Activated B cell treated with CpG ODN at 0.5 μM for 24 hours (primary cell): ENCODE results near the gene EYS. TPM values are rescaled to one million over a fixed set of nuclear protein-coding genes. Genes with fewer than 3 reads are reported as not detected.

Experiments used
- ATAC-seq: fragments of 200-7000 bp; cut with Tn5 transposase; one replicate; pipeline ENCODE4 v1.10.0; 2021; ENCODE audit warnings: low read depth, mild to moderate bottlenecking, moderate library complexity
- CTCF ChIA-PET: fragments of 350-600 bp; sonication (Branson Sonifier 250); formaldehyde crosslinking; loops from one replicate; lab custom pipeline; 2021; ENCODE audit warnings: antibody characterized with exemption; lab: Charles Lee
- POLR2A ChIA-PET: fragments of 350-600 bp; sonication (Branson Sonifier 250); formaldehyde crosslinking; loops from one replicate; lab custom pipeline; 2021; ENCODE audit warnings: antibody characterized with exemption; lab: Charles Lee
- DNase-seq: peaks from one replicate; pipeline ENCODE4 v3.0.0; 2022
- H3K27ac Mint-ChIP-seq: one replicate; pipeline ENCODE4 v1.8.0; 2020; ENCODE audit warnings: mixed read lengths
- H3K27me3 Mint-ChIP-seq: one replicate; pipeline ENCODE4 v1.8.0; 2021; ENCODE audit warnings: mixed read lengths
- H3K36me3 Mint-ChIP-seq: one replicate; pipeline ENCODE4 v1.8.0; 2021; ENCODE audit warnings: low read depth, mixed read lengths
- H3K4me1 Mint-ChIP-seq: one replicate; pipeline ENCODE4 v1.8.0; 2021; ENCODE audit warnings: mixed read lengths
- H3K4me3 Mint-ChIP-seq: one replicate; pipeline ENCODE4 v1.8.0; 2020; ENCODE audit warnings: mild to moderate bottlenecking, mixed read lengths
- H3K9me3 Mint-ChIP-seq: one replicate; pipeline ENCODE4 v1.8.0; 2020; ENCODE audit warnings: mixed read lengths
- CTCF ChIP-seq: fragments of 200-600 bp; IDR thresholded peaks from one replicate; pipeline ENCODE4 v1.8.0; 2022; ENCODE audit warnings: antibody characterized with exemption, mild to moderate bottlenecking
- intact Hi-C: fragments of 100-400 bp; cut with micrococcal nuclease; formaldehyde crosslinking; loops from one replicate; pipeline ENCODE4 v1.15.1; 2024
- total RNA-seq: library from RNA; stranded (reverse); gene quantifications from 2 replicates; pipeline ENCODE4 v1.2.3, GENCODE V29; 2022

The EYS gene
- total RNA-seq, 1 donor from 2014 or later = not detected

- Mint-ChIP-seq H3K9me3 (peaks cover 4% of the 10 kb centered on the region), H3K4me1 (no peaks in the 10 kb centered on the region), H3K27ac (no peak overlapping the region), H3K36me3 (no peaks in the 10 kb centered on the region), H3K4me3 (no peak overlapping the region), H3K27me3 (no peaks in the 10 kb centered on the region)
- no peak for DNase-seq
- ATAC-seq = no peak
- ChIA-PET CTCF (no interaction called here), POLR2A (no interaction called here)
- no peak for TF ChIP-seq CTCF
- intact Hi-C loops = no loop called here
Observed at GRCh38 chr6:64280569-64280968, 1426.5 kb downstream of the EYS start.

- Mint-ChIP-seq H3K9me3 (no peaks in the 10 kb centered on the region), H3K36me3 (no peaks in the 10 kb centered on the region), H3K27me3 (no peaks in the 10 kb centered on the region), H3K4me1 (no peaks in the 10 kb centered on the region), H3K4me3 (no peak overlapping the region), H3K27ac (no peak overlapping the region)
- ChIA-PET CTCF (no interaction called here), POLR2A (no interaction called here)
- no peak for TF ChIP-seq CTCF
- no peak for ATAC-seq
- intact Hi-C loops = no loop called here
- no peak for DNase-seq
Observed at GRCh38 chr6:64270083-64270482, 1436.9 kb downstream of the EYS start.

- no peak for ATAC-seq
Observed at GRCh38 chr6:64266351-64266821, 1440.6 kb downstream of the EYS start.

GRCh38 chr6:64263778-64264177 is 1443.2 kb downstream of the EYS start:
- H3K4me3 Mint-ChIP-seq = no peak overlapping the region
- TF ChIP-seq CTCF = no peak
- intact Hi-C loops = no loop called here
- ChIA-PET CTCF (no interaction called here), POLR2A (no interaction called here)
- no peak overlapping the region for H3K27ac Mint-ChIP-seq
- H3K9me3 Mint-ChIP-seq = peaks cover 5% of the 10 kb centered on the region
- DNase-seq (no peak), ATAC-seq (no peak)
- H3K27me3 Mint-ChIP-seq = no peaks in the 10 kb centered on the region
- H3K4me1 Mint-ChIP-seq = no peaks in the 10 kb centered on the region
- no peaks in the 10 kb centered on the region for H3K36me3 Mint-ChIP-seq

More at GRCh38 chr6:64266351-64266821, 1440.6 kb downstream of the EYS start:
- H3K4me3 Mint-ChIP-seq = no peak overlapping the region
- H3K36me3 Mint-ChIP-seq = no peaks in the 10 kb centered on the region
- intact Hi-C loops = no loop called here
- ChIA-PET CTCF (no interaction called here), POLR2A (no interaction called here)
- DNase-seq = no peak
- H3K4me1 Mint-ChIP-seq = no peaks in the 10 kb centered on the region
- no peak for TF ChIP-seq CTCF
- peaks cover 2% of the 10 kb centered on the region for H3K9me3 Mint-ChIP-seq
- H3K27me3 Mint-ChIP-seq = no peaks in the 10 kb centered on the region
- H3K27ac Mint-ChIP-seq = no peak overlapping the region

GRCh38 chr6:64259372-64259771 is 1447.7 kb downstream of the EYS start:
- no peak overlapping the region for H3K4me3 Mint-ChIP-seq
- intact Hi-C loops = no loop called here
- no peak for TF ChIP-seq CTCF
- H3K9me3 Mint-ChIP-seq = peaks cover 3% of the 10 kb centered on the region
- CTCF ChIA-PET = no interaction called here
- DNase-seq (no peak), ATAC-seq (no peak)
- no peaks in the 10 kb centered on the region for H3K27me3 Mint-ChIP-seq
- no peak overlapping the region for H3K27ac Mint-ChIP-seq
- POLR2A ChIA-PET = no interaction called here
- no peaks in the 10 kb centered on the region for H3K4me1 Mint-ChIP-seq
- H3K36me3 Mint-ChIP-seq = no peaks in the 10 kb centered on the region
